ENCODE data around the gene DNASE1L1. TPM values are rescaled to one million over a fixed set of nuclear protein-coding genes. Genes with fewer than 3 reads are reported as not detected.

Gene DNASE1L1
- total RNA-seq, 1 donor from 2014 or later = 32.9 TPM

DNA sequence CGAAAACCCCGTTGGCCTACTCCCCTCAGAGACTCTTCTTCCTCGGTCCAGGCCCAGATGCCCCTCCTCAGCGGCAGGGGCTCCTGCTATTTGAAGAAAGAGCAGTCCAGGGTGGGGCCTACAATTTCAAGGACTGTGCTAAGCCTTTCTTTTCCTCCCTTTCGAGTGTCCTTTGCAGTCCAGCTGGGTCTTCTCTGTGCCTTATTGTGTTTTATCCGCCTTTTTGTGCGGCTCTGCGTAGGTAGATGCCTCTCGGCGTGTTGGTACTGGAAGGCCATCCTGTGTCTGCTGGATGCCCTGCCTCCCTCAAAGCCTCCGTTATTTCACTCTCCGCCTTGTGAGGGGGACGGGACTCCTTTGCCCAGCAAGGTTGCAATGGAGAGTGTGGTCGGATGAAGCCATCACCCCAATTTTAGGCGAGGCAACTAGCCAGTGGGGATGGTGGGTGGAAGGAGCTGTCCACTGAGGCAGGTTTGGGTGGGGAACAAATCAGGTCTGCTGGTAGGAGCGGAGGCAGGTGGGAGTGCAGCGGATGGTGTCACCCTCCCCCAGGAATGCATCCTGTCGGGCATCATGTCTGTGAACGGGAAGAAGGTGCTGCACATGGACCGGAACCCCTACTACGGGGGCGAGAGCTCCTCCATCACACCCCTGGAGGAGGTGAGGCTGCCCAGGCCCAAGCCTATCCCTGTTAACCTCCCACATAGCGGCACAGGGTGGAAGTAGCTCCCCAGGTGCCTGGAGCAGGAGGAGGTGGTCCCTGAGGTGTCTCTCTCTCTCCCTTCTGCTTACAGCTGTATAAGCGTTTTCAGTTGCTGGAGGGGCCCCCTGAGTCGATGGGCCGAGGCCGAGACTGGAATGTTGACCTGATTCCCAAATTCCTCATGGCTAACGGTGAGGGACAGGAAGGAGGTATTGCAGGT is 29.2 kb upstream of the DNASE1L1 start:
- intact Hi-C loops (cut with DNase I) = loop anchor here (5.0 kb wide), 2 partner anchors 49 to 94 kb away; partner anchors contain the start of gene UBL4A

DNA sequence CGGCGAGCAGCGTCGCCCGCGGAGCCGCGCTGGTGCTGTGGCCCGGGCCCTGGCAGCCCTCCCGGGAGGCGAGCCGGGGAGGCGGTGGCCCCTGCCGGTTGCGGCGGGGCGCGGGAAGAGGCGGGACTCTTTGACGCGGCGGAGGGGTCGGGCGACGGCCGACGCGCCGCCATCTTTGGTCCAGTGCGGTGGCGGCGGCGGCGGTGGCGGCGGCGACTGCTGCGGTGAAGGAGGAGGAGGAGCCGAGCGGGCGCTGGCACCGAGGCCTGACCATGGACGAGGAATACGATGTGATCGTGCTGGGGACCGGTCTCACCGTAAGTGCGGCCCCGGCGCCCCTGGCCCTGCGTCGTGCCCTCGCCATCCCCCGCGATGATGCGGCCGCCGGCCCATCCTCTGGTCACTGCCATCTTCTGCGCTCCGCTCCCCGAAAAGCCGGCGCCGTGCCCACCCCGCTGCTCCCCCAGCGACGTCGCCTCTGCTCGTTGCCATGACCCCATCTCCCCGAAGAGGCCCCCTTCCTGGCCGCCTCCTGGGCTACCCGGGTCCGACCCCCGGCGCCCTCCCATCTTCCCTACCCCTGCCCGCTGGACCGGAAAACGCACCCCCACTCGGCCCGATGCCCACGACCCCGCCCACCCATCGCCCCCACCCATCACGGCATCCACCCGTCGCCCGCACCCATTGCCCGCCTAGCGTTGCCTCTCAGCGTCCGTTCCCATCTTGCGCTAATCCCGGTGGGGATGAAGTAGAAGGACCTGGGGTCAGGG is 28.1 kb upstream of the DNASE1L1 start, which contains the start of gene GDI1:
TSS of gene GDI1 (plus strand) at position 172 of the 770 bp plus-strand sequence. CDS start at position 273, 101 bp downstream.
- DNase-seq (ENCODE audit: low spot score) = no peak
- intact Hi-C loops (cut with DNase I) = loop anchor here (5.0 kb wide), 2 partner anchors 50 to 95 kb away; partner anchors contain the start of gene UBL4A

More for the DNA sequence above, 29.2 kb upstream of the DNASE1L1 start:
- DNase-seq (ENCODE audit: low spot score) = no peak

DNA sequence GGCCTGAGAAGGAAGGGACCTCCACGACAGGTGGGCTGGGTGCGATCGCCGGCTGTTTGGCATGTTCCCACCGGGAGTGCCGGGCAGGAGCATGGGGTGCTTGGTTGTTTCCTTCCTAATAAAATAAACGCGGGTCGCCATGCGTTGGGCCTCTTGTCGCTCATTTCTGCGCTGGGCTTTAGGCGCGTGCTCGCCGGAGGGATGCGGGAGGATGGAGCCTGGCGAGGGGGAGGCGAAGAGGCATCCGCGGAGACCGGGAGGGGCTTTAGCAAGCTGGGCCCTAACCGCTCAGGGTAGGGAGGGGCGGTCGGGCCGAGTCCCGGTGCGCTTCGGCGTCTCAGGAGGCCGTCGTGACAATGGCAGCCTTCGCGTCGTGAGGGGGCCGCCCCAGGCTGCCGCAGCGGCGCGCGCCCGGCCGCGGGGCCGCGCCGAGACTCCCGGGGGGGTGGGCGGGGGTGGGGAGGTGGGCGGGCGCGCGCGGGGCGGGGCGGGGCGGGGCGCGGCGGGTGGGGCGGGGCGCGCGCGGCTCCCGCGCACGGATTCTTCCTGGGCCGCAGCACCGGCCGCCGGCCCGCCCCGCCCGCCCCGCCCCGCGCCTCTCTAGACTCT is 27.4 kb upstream of the DNASE1L1 start:
- no peak for DNase-seq (ENCODE audit: low spot score)
- intact Hi-C loops (cut with DNase I) = loop anchor here (5.0 kb wide), 2 partner anchors 51 to 96 kb away; partner anchors contain the start of gene UBL4A

DNA sequence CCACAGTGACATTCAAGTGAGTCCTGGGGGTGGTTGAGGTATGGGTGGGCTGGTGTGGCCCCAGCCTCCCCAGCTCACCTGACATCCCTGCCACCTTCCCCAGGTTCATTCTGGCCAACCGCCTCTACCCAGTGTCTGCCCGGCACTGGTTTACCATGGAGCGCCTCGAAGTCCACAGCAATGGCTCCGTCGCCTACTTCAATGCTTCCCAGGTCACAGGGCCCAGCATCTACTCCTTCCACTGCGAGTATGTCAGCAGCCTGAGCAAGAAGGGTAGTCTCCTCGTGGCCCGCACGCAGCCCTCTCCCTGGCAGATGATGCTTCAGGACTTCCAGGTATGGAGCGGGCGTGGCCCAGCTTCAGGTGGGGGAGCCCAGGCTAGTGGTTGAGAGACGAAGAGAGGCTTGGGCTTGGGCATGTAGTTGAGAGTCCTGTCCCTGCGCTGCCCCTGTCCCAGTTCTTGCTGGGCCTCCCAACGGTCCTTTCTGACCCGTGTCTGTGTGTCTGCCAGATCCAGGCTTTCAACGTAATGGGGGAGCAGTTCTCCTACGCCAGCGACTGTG is 26.2 kb upstream of the DNASE1L1 start:
- intact Hi-C loops (cut with DNase I) = loop anchor here (5.0 kb wide), 2 partner anchors 52 to 97 kb away; partner anchors contain the start of gene UBL4A
- DNase-seq (ENCODE audit: low spot score) = no peak

DNA sequence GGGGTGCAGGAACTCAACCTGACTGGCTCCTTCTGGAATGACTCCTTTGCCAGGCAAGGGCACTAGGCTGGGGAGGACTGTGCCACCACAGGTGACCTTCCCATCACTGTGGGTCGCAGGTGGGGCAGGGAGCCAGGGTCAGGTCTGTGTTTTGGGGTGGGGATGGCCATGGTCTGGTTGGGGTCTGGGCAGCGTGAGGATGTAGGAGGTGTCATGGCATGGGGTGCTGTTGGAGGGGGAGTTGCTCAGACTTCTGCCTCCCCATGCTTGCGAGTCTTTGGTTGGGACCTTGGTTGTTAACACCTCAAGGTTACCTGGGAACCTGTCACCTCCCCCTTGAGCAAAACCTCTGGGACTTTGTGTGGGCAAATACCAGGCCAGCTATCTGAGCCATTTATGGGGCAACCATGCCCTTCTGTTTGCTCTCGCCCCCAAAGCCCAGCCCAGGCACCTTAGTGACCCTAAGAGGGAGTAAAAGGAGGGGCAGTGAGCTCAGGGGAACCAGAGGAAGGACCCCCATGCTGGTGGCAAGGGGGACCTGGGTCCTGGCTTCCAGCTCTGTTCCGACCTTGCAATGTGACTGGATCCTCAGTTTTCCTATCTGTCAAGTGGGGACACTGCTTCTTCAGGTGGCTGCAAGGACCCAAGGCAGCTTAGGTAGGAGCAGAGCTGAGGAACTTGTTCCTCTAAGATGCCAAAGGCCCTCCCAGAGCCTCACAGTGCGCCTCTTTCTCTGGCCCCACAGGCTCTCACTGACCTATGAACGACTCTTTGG is 25.5 kb upstream of the DNASE1L1 start:
- DNase-seq (ENCODE audit: low spot score) = no peak
- intact Hi-C loops (cut with DNase I) = loop anchor here (5.0 kb wide), 2 partner anchors 53 to 98 kb away; partner anchors contain the start of gene UBL4A

DNA sequence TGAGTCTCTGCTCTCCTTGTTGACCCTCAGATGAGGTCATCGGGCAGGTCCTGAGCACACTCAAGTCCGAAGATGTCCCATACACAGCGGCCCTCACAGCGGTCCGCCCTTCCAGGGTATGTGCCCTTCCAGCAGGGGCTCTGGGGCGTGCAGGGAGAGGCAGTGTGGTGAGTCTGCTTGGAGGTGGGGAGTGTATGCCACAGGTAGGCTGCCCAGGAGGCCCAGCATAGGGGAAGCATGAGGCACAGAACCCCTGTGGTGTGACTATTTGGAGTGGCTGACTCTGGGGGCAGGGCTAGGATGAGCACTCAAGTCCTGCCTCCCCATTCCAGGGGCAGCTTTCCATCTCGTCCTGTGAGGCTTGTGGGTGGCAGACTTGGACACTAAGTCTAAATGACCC is 24.6 kb upstream of the DNASE1L1 start:
- intact Hi-C loops (cut with DNase I) = no loop called here
- no peak for DNase-seq (ENCODE audit: low spot score)

DNA sequence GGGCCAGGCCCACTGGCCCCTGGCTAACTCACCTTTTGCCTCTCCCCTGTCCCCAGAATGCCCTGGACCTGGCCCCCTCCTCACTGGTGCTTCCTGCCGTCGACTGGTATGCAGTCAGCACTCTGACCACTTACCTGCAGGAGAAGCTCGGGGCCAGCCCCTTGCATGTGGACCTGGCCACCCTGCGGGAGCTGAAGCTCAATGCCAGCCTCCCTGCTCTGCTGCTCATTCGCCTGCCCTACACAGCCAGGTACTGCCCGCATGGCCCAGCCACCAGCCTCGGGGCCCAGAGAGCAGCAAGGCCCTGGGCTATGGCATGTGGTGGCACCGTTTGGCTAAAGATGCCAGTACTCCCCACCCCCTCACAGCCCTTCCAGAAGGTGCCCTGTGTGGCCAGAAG is 23.2 kb upstream of the DNASE1L1 start:
- intact Hi-C loops (cut with DNase I) = no loop called here
- DNase-seq (ENCODE audit: low spot score) = no peak

DNA sequence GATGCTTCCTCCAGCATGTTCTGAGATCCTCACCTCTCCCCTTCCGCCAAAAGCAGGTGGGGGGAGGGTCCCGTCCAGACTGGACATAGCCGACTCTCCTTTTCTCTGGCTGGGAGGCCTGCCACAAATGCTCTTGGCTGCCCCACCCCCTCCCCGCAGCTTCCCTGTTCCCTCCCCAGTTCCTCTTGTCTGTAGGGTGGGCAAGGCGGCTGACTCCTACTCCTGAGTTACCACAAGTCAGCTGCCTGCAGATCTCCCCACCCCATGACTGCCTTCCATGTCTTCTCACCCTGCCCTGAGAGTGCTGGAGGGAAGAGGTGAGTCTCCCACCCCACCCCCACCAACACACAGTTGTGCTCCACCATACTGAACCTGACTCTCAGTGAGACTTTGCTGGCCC is 22.3 kb upstream of the DNASE1L1 start:
- intact Hi-C loops (cut with DNase I) = no loop called here
- no peak for DNase-seq (ENCODE audit: low spot score)

DNA sequence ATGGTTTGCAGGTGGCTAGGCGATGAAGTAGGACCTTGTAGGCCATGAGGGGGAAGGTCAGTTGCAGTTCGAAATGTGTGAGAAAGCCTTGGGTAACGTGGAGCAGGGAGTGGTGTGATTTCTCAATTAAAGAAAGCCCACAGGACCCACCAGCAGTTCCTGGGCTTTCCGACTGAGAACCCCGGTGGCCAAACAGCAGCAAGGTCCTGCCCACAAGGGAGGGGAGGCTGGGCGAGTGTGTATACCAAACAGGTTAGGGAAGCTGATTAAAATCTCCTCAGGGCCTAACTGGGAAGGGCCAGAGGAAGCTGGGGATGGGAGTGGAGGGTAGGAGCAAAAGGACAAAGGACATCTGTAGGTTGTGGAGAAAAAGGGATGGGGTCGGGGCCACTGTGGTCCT is 21.9 kb upstream of the DNASE1L1 start:
- intact Hi-C loops (cut with DNase I) = no loop called here
- no peak for DNase-seq (ENCODE audit: low spot score)

DNA sequence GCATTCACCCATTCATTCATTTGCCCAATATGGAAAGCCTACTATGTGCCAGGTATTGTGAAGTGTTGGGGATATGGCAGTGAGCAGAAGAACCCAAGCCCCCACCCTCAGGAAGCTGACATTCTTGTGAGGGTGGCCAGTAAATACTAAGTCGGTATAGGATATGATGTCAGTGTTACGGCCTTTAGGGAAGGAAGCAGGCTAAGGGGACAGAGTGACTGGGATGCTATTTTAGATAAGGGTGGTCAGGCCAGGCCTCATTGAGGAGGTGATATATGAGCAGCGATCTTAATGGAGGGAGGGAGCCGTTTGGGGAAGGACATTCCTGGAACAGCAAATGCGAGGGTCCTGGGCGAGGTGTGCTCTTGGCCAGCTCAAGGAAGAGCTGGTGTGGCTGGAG is 21.4 kb upstream of the DNASE1L1 start:
- intact Hi-C loops (cut with DNase I) = no loop called here
- DNase-seq (ENCODE audit: low spot score) = no peak

DNA sequence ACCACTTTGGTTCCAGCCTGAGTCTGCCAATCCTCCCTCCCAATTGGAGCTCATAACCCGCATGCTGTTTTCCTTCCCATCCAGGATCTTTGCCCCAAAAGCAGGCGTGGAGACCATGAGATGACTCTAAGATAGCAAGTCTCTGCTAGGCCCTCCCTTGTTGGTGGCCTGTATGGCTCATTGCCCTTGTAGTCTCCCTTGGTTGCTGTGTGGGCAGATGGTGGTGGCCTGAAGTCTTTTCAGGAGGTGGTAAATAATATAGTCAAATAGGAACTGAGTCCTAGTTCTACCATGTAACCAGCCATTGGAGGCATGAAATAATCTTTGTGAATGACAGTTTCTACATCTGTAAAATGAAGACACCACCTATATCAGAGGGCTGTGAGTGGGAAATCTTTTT is 20.7 kb upstream of the DNASE1L1 start:
- no peak for DNase-seq (ENCODE audit: low spot score)
- intact Hi-C loops (cut with DNase I) = no loop called here

DNA sequence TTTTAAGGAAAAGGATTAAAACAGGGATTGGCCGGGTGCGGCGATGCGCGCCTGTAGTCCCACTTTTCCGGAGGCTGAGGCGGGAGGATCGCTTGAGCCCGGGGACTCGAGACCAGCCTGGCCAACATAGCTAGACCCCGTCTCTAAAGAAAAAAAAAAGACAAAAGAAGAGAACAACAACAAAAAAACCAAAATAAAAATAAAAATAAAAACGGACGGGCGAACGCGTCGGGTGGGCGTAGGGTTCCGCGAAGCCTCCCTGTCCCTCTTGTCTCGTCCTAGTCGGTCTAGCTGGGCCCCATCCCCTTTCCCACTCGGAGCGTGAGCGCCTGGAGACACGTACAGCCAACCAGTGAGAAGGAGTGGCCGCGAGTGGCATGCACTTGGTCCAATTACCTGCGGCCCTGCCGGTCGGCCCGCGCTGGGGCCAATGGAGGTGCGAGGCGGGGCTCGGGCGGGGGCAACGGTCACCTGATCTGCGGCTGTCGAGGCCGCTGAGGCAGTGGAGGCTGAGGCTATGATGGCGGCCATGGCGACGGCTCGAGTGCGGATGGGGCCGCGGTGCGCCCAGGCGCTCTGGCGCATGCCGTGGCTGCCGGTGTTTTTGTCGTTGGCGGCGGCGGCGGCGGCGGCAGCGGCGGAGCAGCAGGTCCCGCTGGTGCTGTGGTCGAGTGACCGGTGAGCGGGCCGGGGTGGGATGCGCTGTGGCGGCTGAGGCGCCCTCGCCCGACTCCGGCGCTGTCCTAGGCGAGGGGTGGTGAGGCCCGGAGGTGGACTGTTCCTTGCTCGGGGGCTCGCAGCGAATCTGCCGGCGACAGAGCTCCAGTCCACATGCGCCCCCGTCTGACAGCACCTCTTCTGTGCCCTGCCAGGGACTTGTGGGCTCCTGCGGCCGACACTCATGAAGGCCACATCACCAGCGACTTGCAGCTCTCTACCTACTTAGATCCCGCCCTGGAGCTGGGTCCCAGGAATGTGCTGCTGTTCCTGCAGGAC is 19.4 kb upstream of the DNASE1L1 start, which contains the start of gene ATP6AP1:
TSS of gene ATP6AP1 (plus strand) at position 502 of the 996 bp plus-strand sequence. CDS start at position 518, 16 bp downstream.
- peak; percentile 96 for DNase-seq (ENCODE audit: low spot score)
- intact Hi-C loops (cut with DNase I) = no loop called here

DNA sequence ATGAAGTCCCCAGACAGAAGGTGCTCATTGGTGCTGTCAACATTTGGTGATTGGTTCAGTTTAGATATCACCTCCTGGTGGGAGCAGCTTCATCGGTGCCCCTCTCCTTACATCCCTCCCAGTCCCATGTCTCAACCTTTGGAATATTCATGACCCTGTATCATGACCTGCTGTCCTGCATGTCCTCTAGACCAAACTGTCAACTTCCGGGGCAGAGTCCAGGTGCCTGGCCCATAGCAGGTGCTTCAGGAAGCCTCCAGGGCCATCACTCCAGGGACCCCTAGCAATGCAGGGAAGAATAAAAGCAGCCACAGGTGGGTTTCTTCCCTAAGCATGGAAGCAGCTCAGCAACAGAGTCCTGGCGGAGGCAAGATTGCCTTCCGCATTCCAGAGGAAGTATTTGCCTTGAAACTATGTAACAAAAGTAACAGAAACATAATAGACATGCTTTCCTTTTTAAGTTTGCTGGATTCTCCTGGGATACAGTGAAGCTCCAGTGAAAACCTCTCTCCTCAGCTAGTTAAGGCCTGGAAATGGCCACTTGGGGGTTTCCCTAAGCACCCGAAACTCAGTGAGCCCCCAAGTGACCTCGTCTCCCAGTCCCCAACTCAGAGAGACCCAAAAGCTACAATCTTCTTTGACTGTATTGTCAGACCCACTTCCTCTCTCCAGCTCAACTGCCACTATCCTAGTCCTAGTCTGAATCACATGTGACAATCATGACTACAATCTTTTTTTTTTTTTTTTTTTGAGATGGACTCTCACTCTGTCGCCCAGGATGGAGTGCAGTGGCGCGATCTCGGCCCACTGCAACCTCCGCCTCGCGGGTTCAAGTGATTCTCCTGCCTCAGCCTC is 18.1 kb upstream of the DNASE1L1 start:
- intact Hi-C loops (cut with DNase I) = no loop called here
- no peak for DNase-seq (ENCODE audit: low spot score)

DNA sequence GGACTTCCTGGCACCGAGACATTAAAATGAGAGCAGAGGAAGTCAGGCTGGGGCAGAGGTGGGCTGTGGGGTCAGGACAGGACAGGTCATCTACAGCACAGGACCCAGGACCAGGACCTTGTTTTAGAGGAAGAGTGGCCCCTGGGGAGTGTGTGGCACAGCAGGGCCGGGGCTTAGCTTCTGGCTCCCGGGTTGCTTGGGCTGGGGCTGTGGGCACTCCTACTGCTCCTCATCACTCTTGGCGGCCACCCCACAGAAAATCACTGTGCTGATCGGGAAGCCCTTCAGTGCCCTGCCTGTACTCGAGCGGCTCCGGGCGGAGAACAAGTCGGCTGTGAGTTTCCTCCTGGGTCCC is 11.3 kb upstream of the DNASE1L1 start:
- no peak for DNase-seq (ENCODE audit: low spot score)
- intact Hi-C loops (cut with DNase I) = no loop called here

DNA sequence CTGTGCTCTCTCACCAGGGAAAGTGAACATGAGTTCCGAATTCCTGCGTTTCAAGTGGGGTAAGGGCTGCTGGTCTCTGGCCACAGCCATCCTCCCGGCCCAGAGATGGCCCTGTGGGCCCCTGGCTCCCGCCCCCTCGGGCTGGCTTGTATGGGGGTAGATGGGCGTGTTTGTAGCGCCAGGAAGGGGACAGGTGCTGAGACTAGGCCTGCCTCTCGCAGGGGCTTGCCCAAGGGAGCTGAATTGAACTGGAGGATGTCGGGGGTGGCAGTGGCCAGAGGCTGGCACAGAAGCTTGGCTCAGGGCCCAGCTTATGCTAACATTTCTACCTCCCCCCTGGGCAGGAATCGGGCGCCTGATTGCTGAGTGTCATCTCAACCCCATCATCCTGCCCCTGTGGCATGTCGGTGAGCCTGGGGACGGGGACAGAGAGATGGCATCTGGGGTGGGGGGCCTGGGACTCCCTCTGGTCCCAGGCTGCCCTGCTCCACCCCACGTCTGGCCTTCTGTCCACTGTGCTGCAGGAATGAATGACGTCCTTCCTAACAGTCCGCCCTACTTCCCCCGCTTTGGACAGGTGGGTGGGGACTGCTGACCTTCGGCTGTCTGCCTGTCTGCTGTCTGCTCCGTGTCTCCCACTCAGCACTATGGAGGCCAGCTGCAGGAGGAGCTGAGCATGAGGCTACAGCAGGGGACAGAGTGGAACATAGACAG is 10.8 kb upstream of the DNASE1L1 start:
- DNase-seq (ENCODE audit: low spot score) = no peak
- intact Hi-C loops (cut with DNase I) = no loop called here

DNA sequence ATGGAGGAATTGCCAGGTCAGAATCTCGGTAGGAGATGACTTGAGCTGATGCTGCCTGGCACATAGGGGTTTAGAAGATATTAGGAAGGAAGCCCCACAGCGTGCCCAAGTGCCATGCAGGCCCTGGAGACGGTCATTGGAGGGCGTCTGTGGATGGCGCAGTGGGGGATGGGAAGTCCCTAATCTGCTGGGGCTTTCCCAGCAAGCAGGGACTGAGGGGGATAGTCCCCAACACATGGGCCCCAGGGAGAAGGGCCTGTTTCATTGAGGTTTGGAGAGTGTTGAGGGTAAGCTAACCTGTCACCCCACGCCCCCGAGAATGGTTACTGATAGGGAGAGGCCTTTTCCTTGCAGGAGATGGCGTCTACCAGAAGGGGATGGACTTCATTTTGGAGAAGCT is 10.1 kb upstream of the DNASE1L1 start:
- no peak for DNase-seq (ENCODE audit: low spot score)
- intact Hi-C loops (cut with DNase I) = no loop called here

Data from cardiac septum (tissue), 1 donor.